Neural progenitor cell (in vitro differentiated cells): ENCODE results near the gene PTPRB.

ENCODE experiments used
- EZH2phosphoT487 ChIP-seq: fragments of 200-600 bp; sonication (generic); IDR thresholded peaks from 2 replicates; pipeline ENCODE4 v1.6.1; 2017; ENCODE audit warnings: antibody characterized with exemption
- TF ChIP-seq, protein P1 (sequence below): fragments of 200-600 bp; sonication (generic); IDR thresholded peaks from 2 replicates; pipeline ENCODE4 v1.5.1; 2017; ENCODE audit warnings: antibody characterized with exemption, mild to moderate bottlenecking

DNA sequence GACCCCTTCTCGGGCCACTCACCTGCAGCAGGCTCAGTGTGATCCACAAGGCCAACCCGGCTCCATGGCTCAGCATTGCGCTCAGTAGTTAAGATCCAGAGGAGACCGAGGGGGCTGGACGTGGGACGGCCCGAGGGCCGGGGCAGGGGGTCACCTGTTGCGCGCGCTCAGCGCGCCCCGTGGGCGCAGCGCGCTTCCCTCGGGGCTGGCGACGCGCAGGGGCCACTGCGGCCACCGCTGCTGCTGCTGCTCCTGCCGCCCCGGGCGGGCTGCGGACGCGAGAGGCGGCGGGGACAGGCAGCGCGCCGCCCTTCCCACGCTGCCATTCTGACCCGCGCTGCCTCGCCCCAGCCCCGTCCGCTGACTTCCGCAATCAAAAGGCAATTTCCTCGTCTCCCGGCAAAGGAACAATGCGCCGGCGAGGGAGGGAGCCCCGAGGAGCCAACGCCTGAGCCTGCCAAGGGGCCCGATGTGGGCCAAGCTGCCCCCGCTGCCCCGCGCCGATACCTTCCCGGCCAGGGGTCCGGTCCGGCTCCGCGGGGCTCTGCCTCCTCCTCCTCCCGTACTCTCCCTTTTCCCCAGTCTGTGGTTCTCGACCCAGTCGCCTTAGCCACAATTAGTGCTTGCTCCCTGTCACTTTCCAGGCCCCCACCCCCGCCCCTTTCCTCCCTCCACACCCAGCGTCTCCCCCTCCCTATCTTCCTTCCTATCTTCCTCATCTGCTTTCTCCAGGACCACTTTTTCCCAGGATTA, 27.3 kb downstream of the PTPRB start:
- TF ChIP-seq, protein P1, sequence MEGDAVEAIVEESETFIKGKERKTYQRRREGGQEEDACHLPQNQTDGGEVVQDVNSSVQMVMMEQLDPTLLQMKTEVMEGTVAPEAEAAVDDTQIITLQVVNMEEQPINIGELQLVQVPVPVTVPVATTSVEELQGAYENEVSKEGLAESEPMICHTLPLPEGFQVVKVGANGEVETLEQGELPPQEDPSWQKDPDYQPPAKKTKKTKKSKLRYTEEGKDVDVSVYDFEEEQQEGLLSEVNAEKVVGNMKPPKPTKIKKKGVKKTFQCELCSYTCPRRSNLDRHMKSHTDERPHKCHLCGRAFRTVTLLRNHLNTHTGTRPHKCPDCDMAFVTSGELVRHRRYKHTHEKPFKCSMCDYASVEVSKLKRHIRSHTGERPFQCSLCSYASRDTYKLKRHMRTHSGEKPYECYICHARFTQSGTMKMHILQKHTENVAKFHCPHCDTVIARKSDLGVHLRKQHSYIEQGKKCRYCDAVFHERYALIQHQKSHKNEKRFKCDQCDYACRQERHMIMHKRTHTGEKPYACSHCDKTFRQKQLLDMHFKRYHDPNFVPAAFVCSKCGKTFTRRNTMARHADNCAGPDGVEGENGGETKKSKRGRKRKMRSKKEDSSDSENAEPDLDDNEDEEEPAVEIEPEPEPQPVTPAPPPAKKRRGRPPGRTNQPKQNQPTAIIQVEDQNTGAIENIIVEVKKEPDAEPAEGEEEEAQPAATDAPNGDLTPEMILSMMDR: no peak
- TF ChIP-seq EZH2phosphoT487: no peak
